GM19463 (cell line): ENCODE data around the gene CYP2A6.
"Not testable (repeated sequence)": the region's sequence is repeated elsewhere in the genome, so short reads cannot be mapped to it uniquely, and the experiment has no call there.

Experiments
- ATAC-seq: cut with Tn5 transposase; IDR thresholded peaks from one replicate; pipeline ENCODE4 v1.9.1; 2021; ENCODE audit warnings: mild to moderate bottlenecking, moderate library complexity; ENCODE audit not compliant: unreplicated experiment

Gene CYP2A6

GRCh38 chr19:40850277-40850676 is at the start of gene CYP2A6:
Gene CYP2A6 (minus strand): TSS chr19:40850447. CDS start chr19:40850426, 21 bp downstream.
- ATAC-seq, result not testable (repeated sequence)

- not testable (repeated sequence) for ATAC-seq
Measured at GRCh38 chr19:40899964-40900363, 49.7 kb upstream of the CYP2A6 start.

GRCh38 chr19:40896843-40897789 is 46.9 kb upstream of the CYP2A6 start:
- not testable (repeated sequence) for ATAC-seq

- ATAC-seq, result no peak
Measured at GRCh38 chr19:40896418-40896796, 46.2 kb upstream of the CYP2A6 start.

- ATAC-seq, result no peak
Measured at GRCh38 chr19:40893112-40893511, 42.9 kb upstream of the CYP2A6 start.

GRCh38 chr19:40889366-40889765 is 39.1 kb upstream of the CYP2A6 start:
- no peak for ATAC-seq

GRCh38 chr19:40888191-40888590 is 37.9 kb upstream of the CYP2A6 start:
- no peak for ATAC-seq

GRCh38 chr19:40884187-40884931 is 34.1 kb upstream of the CYP2A6 start:
- ATAC-seq, result not testable (repeated sequence)

- not testable (repeated sequence) for ATAC-seq
Measured at GRCh38 chr19:40882062-40882461, 31.8 kb upstream of the CYP2A6 start, which contains the start of gene CYP2A7. Gene CYP2A7 (minus strand): TSS chr19:40882231. CDS start chr19:40882210, 21 bp downstream.

- ATAC-seq, result not testable (repeated sequence)
Measured at GRCh38 chr19:40879349-40879748, 29.1 kb upstream of the CYP2A6 start.

- ATAC-seq, result not testable (repeated sequence)
Measured at GRCh38 chr19:40875526-40875951, 25.3 kb upstream of the CYP2A6 start.

- not testable (repeated sequence) for ATAC-seq
Measured at GRCh38 chr19:40874874-40875273, 24.6 kb upstream of the CYP2A6 start.

- ATAC-seq, result not testable (repeated sequence)
Measured at GRCh38 chr19:40873873-40874272, 23.6 kb upstream of the CYP2A6 start.

GRCh38 chr19:40872209-40872608 is 22.0 kb upstream of the CYP2A6 start:
- ATAC-seq, result no peak

GRCh38 chr19:40867701-40868100 is 17.5 kb upstream of the CYP2A6 start:
- ATAC-seq, result no peak

- ATAC-seq, result not testable (repeated sequence)
Measured at GRCh38 chr19:40864739-40865496, 14.7 kb upstream of the CYP2A6 start.

GRCh38 chr19:40862785-40863184 is 12.5 kb upstream of the CYP2A6 start:
- ATAC-seq, result no peak

- no peak for ATAC-seq
Measured at GRCh38 chr19:40862333-40862732, 12.1 kb upstream of the CYP2A6 start.

- no peak for ATAC-seq
Measured at GRCh38 chr19:40858109-40858508, 7.9 kb upstream of the CYP2A6 start.

- ATAC-seq, result not testable (repeated sequence)
Measured at GRCh38 chr19:40852467-40853152, 2.4 kb upstream of the CYP2A6 start.
